RKO (cell line): ENCODE data around the gene EIF3L.
"Not testable (repeated sequence)": the region's sequence is repeated elsewhere in the genome, so short reads cannot be mapped to it uniquely, and the experiment has no call there.

Experiments
- DNase-seq: peaks from one replicate; pipeline ENCODE4 v3.0.0-alpha.2; 2016; ENCODE audit warnings: low spot score

Gene EIF3L

GRCh38 chr22:37849089-37849751, at the start of gene EIF3L:
Gene EIF3L, plus strand, starts transcription at chr22:37849419. Its CDS starts 31 bp downstream, at chr22:37849450.
- DNase-seq = peak; percentile 93

- not testable (repeated sequence) for DNase-seq
These were observed 49.2 kb upstream of the EIF3L start for GRCh38 chr22:37799979-37800378.

GRCh38 chr22:37801946-37802309, 47.3 kb upstream of the EIF3L start:
- no peak for DNase-seq

- no peak for DNase-seq
These were observed 46.7 kb upstream of the EIF3L start for GRCh38 chr22:37802310-37803194.

- no peak for DNase-seq
These were observed 46.0 kb upstream of the EIF3L start for GRCh38 chr22:37803195-37803638.

GRCh38 chr22:37803639-37804351, 45.4 kb upstream of the EIF3L start:
- no peak for DNase-seq

GRCh38 chr22:37804352-37804880, 44.8 kb upstream of the EIF3L start:
- no peak for DNase-seq

GRCh38 chr22:37804881-37805809, 44.1 kb upstream of the EIF3L start:
- peak; percentile 84 for DNase-seq

GRCh38 chr22:37805810-37806277, 43.4 kb upstream of the EIF3L start:
- DNase-seq = peak; percentile 27

GRCh38 chr22:37806409-37807333, 42.5 kb upstream of the EIF3L start:
- DNase-seq = peak; percentile 79

- peak; percentile 97 for DNase-seq
These were observed 41.6 kb upstream of the EIF3L start, which contains the start of gene GCAT for GRCh38 chr22:37807410-37808293. Gene GCAT, plus strand, starts transcription at chr22:37807934. Its CDS starts 34 bp downstream, at chr22:37807968.

GRCh38 chr22:37808294-37808657, 40.9 kb upstream of the EIF3L start:
- DNase-seq = peak; percentile 56

GRCh38 chr22:37809672-37810333, 39.4 kb upstream of the EIF3L start:
- DNase-seq = no peak

- no peak for DNase-seq
These were observed 37.4 kb upstream of the EIF3L start for GRCh38 chr22:37811867-37812266.

- DNase-seq = no peak
These were observed 36.1 kb upstream of the EIF3L start for GRCh38 chr22:37812869-37813678.

- no peak for DNase-seq
These were observed 33.6 kb upstream of the EIF3L start for GRCh38 chr22:37815593-37815992.

- no peak for DNase-seq
These were observed 32.6 kb upstream of the EIF3L start for GRCh38 chr22:37816543-37817180.
